Activated T-helper 2 cell treated with anti-CD3 and anti-CD28 coated beads, Interferon-gamma antibody, Interleukin-2, Interleukin-4, amounts not matched to agents 10 μg/mL and 5 μg/mL and 100 μg/mL, durations not matched to agents 14 hours and 24 hours and 36 hours (primary cell): ENCODE data around the gene ACAD11. TPM values are rescaled to one million over a fixed set of nuclear protein-coding genes. Genes with fewer than 3 reads are reported as not detected.

Source experiments
- DNase-seq: peaks from one replicate; pipeline ENCODE4 v3.0.0; 2021; ENCODE audit warnings: low spot score
- H3K27ac Mint-ChIP-seq: one replicate; pipeline ENCODE4 v1.8.0; 2021; ENCODE audit warnings: mixed read lengths
- H3K27me3 Mint-ChIP-seq: one replicate; pipeline ENCODE4 v1.8.0; 2021; ENCODE audit warnings: low read depth, mixed read lengths
- H3K36me3 Mint-ChIP-seq: one replicate; pipeline ENCODE4 v1.8.0; 2021; ENCODE audit warnings: low read depth, mixed read lengths
- H3K4me1 Mint-ChIP-seq: one replicate; pipeline ENCODE4 v1.8.0; 2021; ENCODE audit warnings: low read depth, mixed read lengths
- H3K4me3 Mint-ChIP-seq: one replicate; pipeline ENCODE4 v1.8.0; 2021; ENCODE audit warnings: low read depth, mild to moderate bottlenecking, moderate library complexity, mixed read lengths
- H3K9me3 Mint-ChIP-seq: one replicate; pipeline ENCODE4 v1.8.0; 2021; ENCODE audit warnings: mixed read lengths
- intact Hi-C: fragments of 100-400 bp; cut with micrococcal nuclease; formaldehyde crosslinking; loops from one replicate; pipeline ENCODE4 v1.15.1; 2023
- total RNA-seq: library from RNA; stranded (reverse); gene quantifications from 2 replicates; pipeline ENCODE4 v1.2.3, GENCODE V29; 2022

The ACAD11 gene
- total RNA-seq, 1 donor from 2014 or later, result 18.3 TPM

- intact Hi-C loops, result loop anchor here (10.0 kb wide), 1 partner anchor 183 kb away; no protein-coding TSS in a partner anchor
- peaks cover 58% of the 10 kb centered on the region for H3K36me3 Mint-ChIP-seq
These were observed 121.5 kb downstream of the ACAD11 start for GRCh38 chr3:132538072-132538471.

GRCh38 chr3:132537297-132537696 lies 122.3 kb downstream of the ACAD11 start:
- H3K4me3 Mint-ChIP-seq, result no peak overlapping the region
- peaks cover 31% of the 10 kb centered on the region for H3K4me1 Mint-ChIP-seq
- intact Hi-C loops, result loop anchor here (2.0 to 10.0 kb wide), 2 partner anchors 14 to 182 kb away; no protein-coding TSS in a partner anchor
- no peaks in the 10 kb centered on the region for H3K9me3 Mint-ChIP-seq
- DNase-seq, result no peak
- peak overlapping the region; percentile 72 for H3K27ac Mint-ChIP-seq
- no peaks in the 10 kb centered on the region for H3K27me3 Mint-ChIP-seq
- peaks cover 57% of the 10 kb centered on the region for H3K36me3 Mint-ChIP-seq

More at GRCh38 chr3:132538072-132538471, 121.5 kb downstream of the ACAD11 start:
- Mint-ChIP-seq H3K4me3 (no peak overlapping the region), H3K4me1 (peaks cover 38% of the 10 kb centered on the region), H3K27me3 (no peaks in the 10 kb centered on the region), H3K27ac (no peak overlapping the region), H3K9me3 (no peaks in the 10 kb centered on the region)
- no peak for DNase-seq

GRCh38 chr3:132536442-132537153 lies 123.0 kb downstream of the ACAD11 start:
- intact Hi-C loops, result loop anchor here (1.0 to 10.0 kb wide), 6 partner anchors 8 to 182 kb away; partner anchors contain the start of gene UBA5
- no peak for DNase-seq
- no peaks in the 10 kb centered on the region for H3K9me3 Mint-ChIP-seq
- peaks cover 24% of the 10 kb centered on the region for H3K4me1 Mint-ChIP-seq
- H3K27ac Mint-ChIP-seq, result peak overlapping the region; percentile 72
- peaks cover 53% of the 10 kb centered on the region for H3K36me3 Mint-ChIP-seq
- H3K4me3 Mint-ChIP-seq, result no peak overlapping the region
- no peaks in the 10 kb centered on the region for H3K27me3 Mint-ChIP-seq

- Mint-ChIP-seq H3K27ac (peak overlapping the region; percentile 72), H3K27me3 (no peaks in the 10 kb centered on the region), H3K4me3 (no peak overlapping the region), H3K36me3 (peaks cover 52% of the 10 kb centered on the region), H3K4me1 (peaks cover 22% of the 10 kb centered on the region), H3K9me3 (no peaks in the 10 kb centered on the region)
- intact Hi-C loops, result loop anchor here (1.0 to 10.0 kb wide), 6 partner anchors 8 to 181 kb away; partner anchors contain the start of gene UBA5
- peak; percentile 24 for DNase-seq
These were observed 123.8 kb downstream of the ACAD11 start for GRCh38 chr3:132535575-132536441.

GRCh38 chr3:132530624-132531023 lies 129.0 kb downstream of the ACAD11 start:
- Mint-ChIP-seq H3K9me3 (no peaks in the 10 kb centered on the region), H3K27me3 (no peaks in the 10 kb centered on the region), H3K4me3 (no peak overlapping the region), H3K27ac (no peak overlapping the region), H3K36me3 (peaks cover 47% of the 10 kb centered on the region), H3K4me1 (no peaks in the 10 kb centered on the region)
- intact Hi-C loops, result loop anchor here (10.0 kb wide), 1 partner anchor 176 kb away; no protein-coding TSS in a partner anchor
- no peak for DNase-seq

- DNase-seq, result no peak
- intact Hi-C loops, result loop anchor here (5.0 kb wide), 1 partner anchor 85 kb away; no protein-coding TSS in a partner anchor
- Mint-ChIP-seq H3K4me1 (peaks cover 25% of the 10 kb centered on the region), H3K4me3 (no peak overlapping the region), H3K27ac (no peak overlapping the region), H3K27me3 (no peaks in the 10 kb centered on the region), H3K9me3 (no peaks in the 10 kb centered on the region), H3K36me3 (peaks cover 61% of the 10 kb centered on the region)
These were observed 137.3 kb downstream of the ACAD11 start for GRCh38 chr3:132522353-132522752.

- Mint-ChIP-seq H3K4me3 (no peak overlapping the region), H3K36me3 (peaks cover 64% of the 10 kb centered on the region), H3K9me3 (no peaks in the 10 kb centered on the region), H3K27ac (no peak overlapping the region), H3K27me3 (no peaks in the 10 kb centered on the region), H3K4me1 (peaks cover 29% of the 10 kb centered on the region)
- intact Hi-C loops, result loop anchor here (5.0 kb wide), 1 partner anchor 85 kb away; no protein-coding TSS in a partner anchor
- DNase-seq, result no peak
These were observed 137.7 kb downstream of the ACAD11 start for GRCh38 chr3:132521901-132522300.

GRCh38 chr3:132519914-132520313 lies 139.7 kb downstream of the ACAD11 start:
- H3K4me1 Mint-ChIP-seq, result peaks cover 30% of the 10 kb centered on the region
- no peak for DNase-seq

GRCh38 chr3:132517311-132517710 lies 142.3 kb downstream of the ACAD11 start:
- no peak overlapping the region for H3K4me3 Mint-ChIP-seq
- peaks cover 24% of the 10 kb centered on the region for H3K4me1 Mint-ChIP-seq
- DNase-seq, result no peak
- H3K36me3 Mint-ChIP-seq, result peaks cover 64% of the 10 kb centered on the region
- intact Hi-C loops, result no loop called here
- no peak overlapping the region for H3K27ac Mint-ChIP-seq
- H3K27me3 Mint-ChIP-seq, result no peaks in the 10 kb centered on the region
- no peaks in the 10 kb centered on the region for H3K9me3 Mint-ChIP-seq

More at GRCh38 chr3:132519914-132520313, 139.7 kb downstream of the ACAD11 start:
- peaks cover 60% of the 10 kb centered on the region for H3K36me3 Mint-ChIP-seq
- H3K4me3 Mint-ChIP-seq, result no peak overlapping the region
- no peaks in the 10 kb centered on the region for H3K9me3 Mint-ChIP-seq
- intact Hi-C loops, result loop anchor here (5.0 kb wide), 1 partner anchor 83 kb away; no protein-coding TSS in a partner anchor
- no peaks in the 10 kb centered on the region for H3K27me3 Mint-ChIP-seq
- H3K27ac Mint-ChIP-seq, result no peak overlapping the region

- no peak overlapping the region for H3K4me3 Mint-ChIP-seq
- intact Hi-C loops, result no loop called here
- no peaks in the 10 kb centered on the region for H3K27me3 Mint-ChIP-seq
- H3K4me1 Mint-ChIP-seq, result peaks cover 4% of the 10 kb centered on the region
- H3K27ac Mint-ChIP-seq, result no peak overlapping the region
- H3K36me3 Mint-ChIP-seq, result peaks cover 67% of the 10 kb centered on the region
- no peaks in the 10 kb centered on the region for H3K9me3 Mint-ChIP-seq
- DNase-seq, result no peak
These were observed 146.6 kb downstream of the ACAD11 start for GRCh38 chr3:132513057-132513456.

GRCh38 chr3:132509506-132509905 lies 150.1 kb downstream of the ACAD11 start:
- Mint-ChIP-seq H3K27ac (no peak overlapping the region), H3K36me3 (peaks cover 64% of the 10 kb centered on the region), H3K4me1 (no peaks in the 10 kb centered on the region), H3K27me3 (no peaks in the 10 kb centered on the region), H3K4me3 (no peak overlapping the region), H3K9me3 (no peaks in the 10 kb centered on the region)
- intact Hi-C loops, result no loop called here
- DNase-seq, result no peak

GRCh38 chr3:132509096-132509495 lies 150.5 kb downstream of the ACAD11 start:
- H3K4me3 Mint-ChIP-seq, result no peak overlapping the region
- no peak overlapping the region for H3K27ac Mint-ChIP-seq
- no peak for DNase-seq
- H3K27me3 Mint-ChIP-seq, result no peaks in the 10 kb centered on the region
- H3K9me3 Mint-ChIP-seq, result no peaks in the 10 kb centered on the region
- intact Hi-C loops, result no loop called here
- peaks cover 61% of the 10 kb centered on the region for H3K36me3 Mint-ChIP-seq
- H3K4me1 Mint-ChIP-seq, result no peaks in the 10 kb centered on the region
